CD4-positive, alpha-beta T cell treated with Interleukin-1 beta for 1 hour (primary cell): ENCODE results near the gene COL11A2.

Source experiments
- DNase-seq, 2 donors: peaks; one replicate each; pipeline ENCODE4 v3.0.0-alpha.2; 2020 to 2022

Gene COL11A2

DNA sequence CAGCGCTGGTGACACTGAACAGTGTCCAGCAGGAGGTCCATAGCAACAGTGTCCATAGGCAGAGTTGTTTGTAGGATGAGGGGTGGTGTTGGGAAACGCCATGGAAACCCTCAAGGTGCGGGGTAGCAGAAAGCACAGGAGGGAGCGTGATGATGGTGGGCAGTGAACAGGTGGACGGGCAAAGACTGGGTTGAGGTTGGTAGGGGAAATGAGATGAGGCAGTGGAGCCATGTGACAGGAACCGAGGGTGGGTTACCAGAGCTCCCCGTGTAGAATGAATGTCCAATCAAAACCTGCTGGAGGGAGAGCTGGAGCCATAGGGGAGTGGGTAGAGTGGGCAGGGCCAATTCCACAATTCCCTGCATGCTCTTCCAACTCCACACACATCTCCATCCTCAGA is 78.5 kb downstream of the COL11A2 start:
- no peak for DNase-seq
